GM10248 (cell line): ENCODE data around the gene SESN1.

Experiments used
- CTCF ChIA-PET: fragments of 300-600 bp; sonication (Branson Sonifier 250); formaldehyde crosslinking; extraction: SDS; loops from one replicate; lab custom pipeline; 2021; ENCODE audit warnings: antibody characterized with exemption; lab: Yijun Ruan, JAX
- POLR2A ChIA-PET: fragments of 350-650 bp; sonication (Branson Sonifier 250); formaldehyde crosslinking; extraction: SDS; loops from one replicate; lab custom pipeline; 2020; ENCODE audit warnings: antibody characterized with exemption; lab: Yijun Ruan, JAX
- DNase-seq: peaks from one replicate; pipeline ENCODE4 v3.0.0; 2012; ENCODE audit errors: extremely low spot score
- TF ChIP-seq, protein P1 (sequence below): IDR thresholded peaks from 2 replicates; pipeline ENCODE4 v1.5.1; 2012; ENCODE audit warnings: mild to moderate bottlenecking, low read depth; ENCODE audit errors: extremely low read depth, missing control alignments, control extremely low read depth

Gene SESN1

GRCh38 chr6:109010705-109011102 lies 83.9 kb downstream of the SESN1 start:
- POLR2A ChIA-PET: no interaction called here
- DNase-seq: no peak
- CTCF ChIA-PET: interaction anchor here (1.8 kb wide), 1 partner anchor 63 kb away, joined by 7 read pairs; no protein-coding TSS in a partner anchor
- TF ChIP-seq, protein P1, sequence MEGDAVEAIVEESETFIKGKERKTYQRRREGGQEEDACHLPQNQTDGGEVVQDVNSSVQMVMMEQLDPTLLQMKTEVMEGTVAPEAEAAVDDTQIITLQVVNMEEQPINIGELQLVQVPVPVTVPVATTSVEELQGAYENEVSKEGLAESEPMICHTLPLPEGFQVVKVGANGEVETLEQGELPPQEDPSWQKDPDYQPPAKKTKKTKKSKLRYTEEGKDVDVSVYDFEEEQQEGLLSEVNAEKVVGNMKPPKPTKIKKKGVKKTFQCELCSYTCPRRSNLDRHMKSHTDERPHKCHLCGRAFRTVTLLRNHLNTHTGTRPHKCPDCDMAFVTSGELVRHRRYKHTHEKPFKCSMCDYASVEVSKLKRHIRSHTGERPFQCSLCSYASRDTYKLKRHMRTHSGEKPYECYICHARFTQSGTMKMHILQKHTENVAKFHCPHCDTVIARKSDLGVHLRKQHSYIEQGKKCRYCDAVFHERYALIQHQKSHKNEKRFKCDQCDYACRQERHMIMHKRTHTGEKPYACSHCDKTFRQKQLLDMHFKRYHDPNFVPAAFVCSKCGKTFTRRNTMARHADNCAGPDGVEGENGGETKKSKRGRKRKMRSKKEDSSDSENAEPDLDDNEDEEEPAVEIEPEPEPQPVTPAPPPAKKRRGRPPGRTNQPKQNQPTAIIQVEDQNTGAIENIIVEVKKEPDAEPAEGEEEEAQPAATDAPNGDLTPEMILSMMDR: no peak

DNA sequence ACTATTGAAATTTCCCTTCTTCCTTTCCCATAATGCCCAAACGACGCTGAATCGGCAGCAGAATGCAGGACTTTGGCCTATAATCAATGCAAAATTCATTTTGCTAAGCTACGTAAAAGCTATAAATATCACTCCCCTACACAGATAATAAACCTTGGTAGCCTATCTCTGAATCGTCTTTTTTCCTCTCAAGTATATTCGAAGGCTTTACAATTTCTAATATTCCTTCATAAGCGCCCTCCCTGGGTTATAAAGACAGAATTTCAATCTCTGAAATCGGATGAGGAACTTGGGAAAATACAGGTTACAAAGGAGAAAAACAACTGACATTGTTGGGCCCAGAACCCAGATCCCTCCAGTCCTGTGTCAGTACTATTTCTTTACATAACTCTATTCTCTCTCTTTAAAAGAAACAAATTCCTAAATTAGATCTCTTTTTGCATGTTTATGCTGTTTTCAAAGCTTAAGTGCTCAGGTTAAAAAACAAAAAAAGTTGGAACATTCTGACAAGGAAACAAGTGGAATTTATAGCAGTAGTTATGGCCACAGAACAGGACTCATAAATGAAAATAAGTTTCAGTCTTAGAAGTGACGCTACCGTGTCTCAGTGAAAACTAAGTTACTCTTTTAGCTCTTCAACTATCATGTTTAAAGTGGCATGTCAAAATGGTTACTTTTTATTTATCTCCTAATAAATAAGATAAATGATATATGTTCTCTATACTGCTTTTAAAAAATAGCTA lies 84.5 kb downstream of the SESN1 start:
- POLR2A ChIA-PET: interaction anchor here (0.9 kb wide), 1 partner anchor 85 kb away, joined by 3 read pairs; the partner anchor contains the start of genes CEP57L1 and SESN1
- no peak for DNase-seq
- TF ChIP-seq, protein P1: no peak
- CTCF ChIA-PET: interaction anchor here (1.8 kb wide), 1 partner anchor 63 kb away, joined by 7 read pairs; no protein-coding TSS in a partner anchor

- peak; percentile 84 for DNase-seq
- CTCF ChIA-PET: no interaction called here
- TF ChIP-seq, protein P1: no peak
- POLR2A ChIA-PET: interaction anchor here (0.9 kb wide), 1 partner anchor 86 kb away, joined by 3 read pairs; the partner anchor contains the start of genes CEP57L1 and SESN1
Measured at GRCh38 chr6:109009236-109009961, 85.2 kb downstream of the SESN1 start.

GRCh38 chr6:109008537-109009235 lies 86.0 kb downstream of the SESN1 start:
- ChIA-PET POLR2A (interaction anchor here (0.5 kb wide), 1 partner anchor 127 kb away, joined by 3 read pairs; no protein-coding TSS in a partner anchor), CTCF (no interaction called here)
- TF ChIP-seq, protein P1: no peak
- DNase-seq: peak; percentile 13

- TF ChIP-seq, protein P1: no peak
- ChIA-PET CTCF (no interaction called here), POLR2A (no interaction called here)
- peak; percentile 13 for DNase-seq
Measured at GRCh38 chr6:109008054-109008453, 86.6 kb downstream of the SESN1 start.

- TF ChIP-seq, protein P1: no peak
- DNase-seq: no peak
- ChIA-PET POLR2A (no interaction called here), CTCF (no interaction called here)
Measured at GRCh38 chr6:109007521-109007920, 87.1 kb downstream of the SESN1 start.
